Measurements from ENCODE around the gene COL4A5. TPM values are rescaled to one million over a fixed set of nuclear protein-coding genes. Genes with fewer than 3 reads are reported as not detected.

Gene COL4A5
- total RNA-seq, 1 experiment from 2014 or later: 8.3 TPM

DNA sequence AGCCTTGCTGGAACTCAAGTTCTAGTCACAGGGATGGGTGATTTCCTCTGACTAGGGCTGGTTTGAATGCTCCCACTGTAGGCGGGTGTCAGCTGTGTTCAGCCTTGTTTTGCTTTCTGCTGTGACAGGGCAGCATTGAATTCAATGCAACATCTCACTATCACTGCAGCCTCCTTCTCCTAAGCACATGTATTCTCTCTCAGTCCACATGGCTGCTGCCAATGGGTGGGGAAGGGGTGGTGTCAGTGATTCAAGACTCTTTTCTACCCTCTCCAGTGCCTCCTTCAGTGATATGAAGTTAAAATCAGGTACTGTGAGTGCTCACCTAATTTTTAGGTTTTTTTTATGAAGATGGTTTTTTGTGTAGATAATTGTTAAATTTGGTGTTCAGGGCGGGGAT, 46.3 kb downstream of the COL4A5 start:
- no peak for DNase-seq (ENCODE audit: low read depth, low spot score)
- no TSS peak for BruUV-seq (replicated peaks)
- H3K27ac ChIP-seq (ENCODE audit: low read length): no peak overlapping the region
- H3K4me1 ChIP-seq (ENCODE audit: control insufficient read depth, insufficient read depth, low read length): no peaks in the 10 kb centered on the region
- CTCF ChIA-PET: no interaction called here
- no peaks in the 10 kb centered on the region for H3K9me3 ChIP-seq (ENCODE audit: control insufficient read depth, insufficient read depth, low read depth, low read length)
- H3K4me3 ChIP-seq (ENCODE audit: low read depth in 2 of 2, low read length in 2 of 2): no peak overlapping the region
- H3K36me3 ChIP-seq (ENCODE audit: control insufficient read depth, insufficient read depth, low read length): no peaks in the 10 kb centered on the region
- no peaks in the 10 kb centered on the region for H3K27me3 ChIP-seq (ENCODE audit: control insufficient read depth, insufficient read depth, low read length)
- in situ Hi-C loops (cut with HindIII; ENCODE audit: low pct_unique_long_range_greater_than_20kb, low sequenced_read_pairs): no loop called here
- ATAC-seq: no peak
- TF ChIP-seq, protein P1, sequence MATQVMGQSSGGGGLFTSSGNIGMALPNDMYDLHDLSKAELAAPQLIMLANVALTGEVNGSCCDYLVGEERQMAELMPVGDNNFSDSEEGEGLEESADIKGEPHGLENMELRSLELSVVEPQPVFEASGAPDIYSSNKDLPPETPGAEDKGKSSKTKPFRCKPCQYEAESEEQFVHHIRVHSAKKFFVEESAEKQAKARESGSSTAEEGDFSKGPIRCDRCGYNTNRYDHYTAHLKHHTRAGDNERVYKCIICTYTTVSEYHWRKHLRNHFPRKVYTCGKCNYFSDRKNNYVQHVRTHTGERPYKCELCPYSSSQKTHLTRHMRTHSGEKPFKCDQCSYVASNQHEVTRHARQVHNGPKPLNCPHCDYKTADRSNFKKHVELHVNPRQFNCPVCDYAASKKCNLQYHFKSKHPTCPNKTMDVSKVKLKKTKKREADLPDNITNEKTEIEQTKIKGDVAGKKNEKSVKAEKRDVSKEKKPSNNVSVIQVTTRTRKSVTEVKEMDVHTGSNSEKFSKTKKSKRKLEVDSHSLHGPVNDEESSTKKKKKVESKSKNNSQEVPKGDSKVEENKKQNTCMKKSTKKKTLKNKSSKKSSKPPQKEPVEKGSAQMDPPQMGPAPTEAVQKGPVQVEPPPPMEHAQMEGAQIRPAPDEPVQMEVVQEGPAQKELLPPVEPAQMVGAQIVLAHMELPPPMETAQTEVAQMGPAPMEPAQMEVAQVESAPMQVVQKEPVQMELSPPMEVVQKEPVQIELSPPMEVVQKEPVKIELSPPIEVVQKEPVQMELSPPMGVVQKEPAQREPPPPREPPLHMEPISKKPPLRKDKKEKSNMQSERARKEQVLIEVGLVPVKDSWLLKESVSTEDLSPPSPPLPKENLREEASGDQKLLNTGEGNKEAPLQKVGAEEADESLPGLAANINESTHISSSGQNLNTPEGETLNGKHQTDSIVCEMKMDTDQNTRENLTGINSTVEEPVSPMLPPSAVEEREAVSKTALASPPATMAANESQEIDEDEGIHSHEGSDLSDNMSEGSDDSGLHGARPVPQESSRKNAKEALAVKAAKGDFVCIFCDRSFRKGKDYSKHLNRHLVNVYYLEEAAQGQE (IDR thresholded peaks at IDR 0.05; ENCODE audit: insufficient read depth in 1 of 2, low read depth in 2 of 2, low read length in 1 of 2): no peak
- TF ChIP-seq POLR2AphosphoS5 (IDR thresholded peaks at IDR 0.05; ENCODE audit: low read depth, low read length) (no peak), TCF7L2 (IDR thresholded peaks at IDR 0.05; ENCODE audit: low read depth, low read length) (no peak), CTCF (IDR thresholded peaks at IDR 0.05) (no peak), SIN3A (IDR thresholded peaks at IDR 0.05; ENCODE audit: borderline replicate concordance, insufficient read depth, low read depth, low read length) (no peak)
- intact Hi-C loops (cut with micrococcal nuclease; ENCODE audit: unreplicated experiment): no loop called here
- POLR2A ChIA-PET: no interaction called here

GRCh38 chrX:108494406-108495090, 54.9 kb downstream of the COL4A5 start:
- no peak for ATAC-seq
- Histone ChIP-seq H3K9me3 (ENCODE audit: control insufficient read depth, insufficient read depth, low read depth, low read length) (no peaks in the 10 kb centered on the region), H3K4me3 (ENCODE audit: low read depth in 2 of 2, low read length in 2 of 2) (no peak overlapping the region), H3K4me1 (ENCODE audit: control insufficient read depth, insufficient read depth, low read length) (no peaks in the 10 kb centered on the region), H3K27ac (ENCODE audit: low read length) (no peak overlapping the region), H3K36me3 (ENCODE audit: control insufficient read depth, insufficient read depth, low read length) (no peaks in the 10 kb centered on the region), H3K27me3 (ENCODE audit: control insufficient read depth, insufficient read depth, low read length) (no peaks in the 10 kb centered on the region)
- TF ChIP-seq, protein P1 (IDR thresholded peaks at IDR 0.05; ENCODE audit: insufficient read depth in 1 of 2, low read depth in 2 of 2, low read length in 1 of 2): no peak
- no peak for TF ChIP-seq SIN3A (IDR thresholded peaks at IDR 0.05; ENCODE audit: borderline replicate concordance, insufficient read depth, low read depth, low read length)
- TF ChIP-seq POLR2AphosphoS5 (IDR thresholded peaks at IDR 0.05; ENCODE audit: low read depth, low read length): no peak
- no peak for TF ChIP-seq TCF7L2 (IDR thresholded peaks at IDR 0.05; ENCODE audit: low read depth, low read length)
- no peak for TF ChIP-seq CTCF (IDR thresholded peaks at IDR 0.05)
- ChIA-PET CTCF (no interaction called here), POLR2A (no interaction called here)
- no peak for DNase-seq (ENCODE audit: low read depth, low spot score)
- BruUV-seq (replicated peaks): no TSS peak
- in situ Hi-C loops (cut with HindIII; ENCODE audit: low pct_unique_long_range_greater_than_20kb, low sequenced_read_pairs): no loop called here
- intact Hi-C loops (cut with micrococcal nuclease; ENCODE audit: unreplicated experiment): no loop called here
